GM10248 (cell line): ENCODE results near the gene GRIK3.

Source experiments
- CTCF ChIA-PET: fragments of 300-600 bp; sonication (Branson Sonifier 250); formaldehyde crosslinking; extraction: SDS; loops from one replicate; lab custom pipeline; 2021; ENCODE audit warnings: antibody characterized with exemption; lab: Yijun Ruan, JAX
- POLR2A ChIA-PET: fragments of 350-650 bp; sonication (Branson Sonifier 250); formaldehyde crosslinking; extraction: SDS; loops from one replicate; lab custom pipeline; 2020; ENCODE audit warnings: antibody characterized with exemption; lab: Yijun Ruan, JAX
- DNase-seq: peaks from one replicate; pipeline ENCODE4 v3.0.0; 2012; ENCODE audit errors: extremely low spot score
- TF ChIP-seq, protein P1 (sequence below): IDR thresholded peaks from 2 replicates; pipeline ENCODE4 v1.5.1; 2012; ENCODE audit warnings: mild to moderate bottlenecking, low read depth; ENCODE audit errors: extremely low read depth, missing control alignments, control extremely low read depth

Gene GRIK3

DNA sequence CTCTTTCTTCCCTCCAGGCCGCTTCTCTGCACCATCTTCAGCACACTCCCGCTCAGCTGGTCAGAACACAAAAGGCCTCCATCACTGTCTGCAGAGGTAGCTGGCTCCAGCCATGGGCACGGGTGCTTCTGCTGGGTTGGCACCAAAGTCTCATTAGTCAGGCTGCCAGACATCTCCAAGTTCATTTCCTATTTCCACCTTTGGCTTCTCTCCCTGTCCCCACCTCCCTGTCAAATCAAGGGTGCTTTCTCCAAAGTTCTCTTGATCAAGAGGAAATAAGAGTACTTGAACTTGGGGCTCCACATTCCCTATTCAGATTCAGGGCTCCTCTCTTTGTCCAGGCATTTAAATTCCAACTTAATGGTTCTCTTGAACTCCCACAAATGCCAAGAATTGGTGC lies 33.9 kb upstream of the GRIK3 start:
- CTCF ChIA-PET, result no interaction called here
- TF ChIP-seq, protein P1, sequence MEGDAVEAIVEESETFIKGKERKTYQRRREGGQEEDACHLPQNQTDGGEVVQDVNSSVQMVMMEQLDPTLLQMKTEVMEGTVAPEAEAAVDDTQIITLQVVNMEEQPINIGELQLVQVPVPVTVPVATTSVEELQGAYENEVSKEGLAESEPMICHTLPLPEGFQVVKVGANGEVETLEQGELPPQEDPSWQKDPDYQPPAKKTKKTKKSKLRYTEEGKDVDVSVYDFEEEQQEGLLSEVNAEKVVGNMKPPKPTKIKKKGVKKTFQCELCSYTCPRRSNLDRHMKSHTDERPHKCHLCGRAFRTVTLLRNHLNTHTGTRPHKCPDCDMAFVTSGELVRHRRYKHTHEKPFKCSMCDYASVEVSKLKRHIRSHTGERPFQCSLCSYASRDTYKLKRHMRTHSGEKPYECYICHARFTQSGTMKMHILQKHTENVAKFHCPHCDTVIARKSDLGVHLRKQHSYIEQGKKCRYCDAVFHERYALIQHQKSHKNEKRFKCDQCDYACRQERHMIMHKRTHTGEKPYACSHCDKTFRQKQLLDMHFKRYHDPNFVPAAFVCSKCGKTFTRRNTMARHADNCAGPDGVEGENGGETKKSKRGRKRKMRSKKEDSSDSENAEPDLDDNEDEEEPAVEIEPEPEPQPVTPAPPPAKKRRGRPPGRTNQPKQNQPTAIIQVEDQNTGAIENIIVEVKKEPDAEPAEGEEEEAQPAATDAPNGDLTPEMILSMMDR, result no peak
- POLR2A ChIA-PET, result no interaction called here
- DNase-seq, result no peak

DNA sequence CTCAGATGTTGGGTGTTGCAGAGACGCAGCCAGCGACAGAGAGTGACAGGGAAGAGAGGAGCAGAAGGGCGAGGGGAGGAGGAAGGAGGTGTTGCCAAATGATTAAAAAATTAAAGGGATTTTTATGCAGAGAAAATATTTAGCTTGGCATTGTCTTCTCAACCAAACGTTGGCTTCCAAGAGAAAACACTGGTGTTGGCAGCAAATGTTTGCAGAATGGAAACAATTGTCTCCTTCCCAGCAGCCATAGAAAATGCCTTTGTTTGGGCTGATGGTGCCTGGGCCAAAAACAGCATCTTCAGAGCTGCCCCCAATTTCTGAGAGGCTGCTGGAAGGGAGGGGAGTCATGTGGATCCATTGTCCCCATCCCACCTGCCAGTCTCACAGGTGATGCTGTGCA lies 29.7 kb upstream of the GRIK3 start:
- TF ChIP-seq, protein P1, result no peak
- POLR2A ChIA-PET, result no interaction called here
- DNase-seq, result no peak
- CTCF ChIA-PET, result no interaction called here

- ChIA-PET POLR2A (no interaction called here), CTCF (no interaction called here)
- no peak for DNase-seq
- TF ChIP-seq, protein P1, result no peak
These were observed 25.0 kb upstream of the GRIK3 start for GRCh38 chr1:37059346-37059745.

DNA sequence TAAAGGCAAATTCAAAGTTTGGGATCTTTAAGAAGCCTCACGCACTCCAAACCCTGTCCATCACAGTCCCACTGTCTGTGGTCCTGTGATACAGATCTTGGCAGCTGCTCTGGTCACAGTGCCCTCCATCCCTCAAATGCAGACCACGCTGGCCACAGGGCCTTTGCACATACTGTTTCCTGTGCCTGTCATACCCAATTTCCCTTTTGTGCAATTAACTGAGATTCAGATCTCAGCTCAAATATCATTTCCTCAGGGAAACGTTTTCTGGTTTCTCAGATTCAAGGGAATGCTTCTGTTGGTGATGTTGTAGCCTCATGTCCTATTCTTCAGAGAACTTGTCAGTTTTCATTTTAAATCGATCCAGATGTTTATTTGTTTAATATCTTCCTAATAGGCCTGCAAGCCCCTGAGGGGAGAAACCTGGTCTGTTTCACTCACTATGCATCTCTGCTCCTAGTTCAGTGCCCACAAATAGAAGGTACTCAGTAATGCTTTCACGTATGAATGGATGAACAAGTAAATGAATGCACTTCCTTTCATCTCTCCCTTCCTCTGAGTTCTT lies 24.2 kb upstream of the GRIK3 start:
- DNase-seq, result no peak
- ChIA-PET CTCF (no interaction called here), POLR2A (no interaction called here)
- TF ChIP-seq, protein P1, result no peak

DNA sequence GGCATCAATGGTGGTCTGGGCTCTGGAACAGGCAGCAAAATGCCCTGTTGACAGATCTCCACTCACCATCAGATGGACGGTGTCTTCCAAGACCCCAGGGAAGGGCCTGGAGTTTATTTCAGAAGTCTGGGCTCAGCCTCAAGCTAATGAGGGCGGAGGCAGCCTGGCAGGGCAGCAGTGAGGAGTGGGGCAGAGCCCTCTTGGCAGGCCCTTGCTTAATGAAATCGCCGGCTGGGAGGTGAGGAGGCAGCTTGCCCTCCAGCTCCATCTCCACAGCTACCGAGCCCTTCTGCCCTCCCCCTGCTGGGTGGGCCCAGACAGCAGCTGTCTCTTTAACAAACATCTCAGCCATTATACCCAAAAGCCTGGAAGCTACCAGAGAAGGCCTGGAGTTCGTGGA lies 22.0 kb upstream of the GRIK3 start:
- TF ChIP-seq, protein P1, result no peak
- DNase-seq, result no peak
- ChIA-PET CTCF (no interaction called here), POLR2A (no interaction called here)

DNA sequence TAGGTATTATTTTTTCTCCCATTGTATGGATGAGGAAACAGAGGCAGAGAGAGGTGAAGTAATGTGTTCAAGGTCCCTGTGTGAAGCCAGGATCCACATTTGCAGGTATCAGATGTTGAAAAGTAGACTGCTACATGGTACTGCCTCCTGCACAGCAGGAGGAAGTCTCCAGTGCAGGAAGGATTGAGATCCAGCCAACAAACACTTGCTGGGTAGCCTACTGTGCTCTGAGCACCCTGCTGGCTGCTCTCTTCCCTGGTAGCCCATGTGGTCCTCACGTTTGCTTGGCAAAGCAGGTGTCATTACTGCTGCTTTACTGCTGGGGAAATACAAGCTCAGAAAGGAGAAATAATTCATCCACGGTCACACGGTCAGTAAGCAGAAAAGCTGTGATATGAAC lies 21.3 kb upstream of the GRIK3 start:
- DNase-seq, result no peak
- TF ChIP-seq, protein P1, result no peak
- ChIA-PET CTCF (no interaction called here), POLR2A (no interaction called here)
